ENCODE measurements around the gene HIGD2A. TPM values are rescaled to one million over a fixed set of nuclear protein-coding genes. Genes with fewer than 3 reads are reported as not detected.
A peak's percentile ranks its signal among the peaks of the same experiment; 100 is the strongest.

The HIGD2A gene
- total RNA-seq, 1 experiment from 2014 or later = 98.2 TPM

DNA sequence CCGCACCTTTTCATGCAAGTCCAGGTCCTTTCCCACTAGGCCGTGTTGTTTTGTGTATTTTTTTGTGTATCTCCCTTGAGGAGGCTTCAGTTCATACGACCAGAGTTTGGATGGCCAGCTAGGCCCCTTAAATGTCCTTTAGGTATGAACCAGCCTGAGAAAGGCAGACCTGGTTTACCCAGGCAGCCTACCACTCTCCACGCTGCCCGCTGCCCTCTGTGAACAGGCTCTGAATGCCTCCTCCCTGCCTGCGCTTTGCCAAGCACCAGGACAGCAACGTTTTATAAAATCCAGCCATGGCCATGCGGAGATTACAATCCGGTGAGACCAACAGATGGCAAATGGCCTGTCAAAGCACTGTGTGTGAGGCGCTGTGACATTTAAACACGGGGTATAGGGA is 28.4 kb downstream of the HIGD2A start:
- ATAC-seq (no peak), DNase-seq (ENCODE audit: low spot score) (no peak)
- Mint-ChIP-seq H3K4me1 (peaks cover 6% of the 10 kb centered on the region; the same call in 1 of the 2 replicates), H3K4me3 (peak overlapping the region; percentile 51), H3K27ac (no peak overlapping the region), H3K27me3 (ENCODE audit: low read depth) (peaks cover 45% of the 10 kb centered on the region), H3K9me3 (peaks cover 30% of the 10 kb centered on the region), H3K36me3 (peaks cover 20% of the 10 kb centered on the region)
- no peak for TF ChIP-seq RORB (CRISPR knock-in tag; IDR thresholded peaks at IDR 0.05)
- TF ChIP-seq TEAD1 (CRISPR knock-in tag; IDR thresholded peaks at IDR 0.05) = no peak
- TF ChIP-seq ATF6 (CRISPR knock-in tag; IDR thresholded peaks at IDR 0.05) = no peak
- no peak for TF ChIP-seq ZNF423 (CRISPR knock-in tag; IDR thresholded peaks at IDR 0.05)
- no peak for TF ChIP-seq ZNF416 (CRISPR knock-in tag; IDR thresholded peaks at IDR 0.05)
- TF ChIP-seq, protein P1, sequence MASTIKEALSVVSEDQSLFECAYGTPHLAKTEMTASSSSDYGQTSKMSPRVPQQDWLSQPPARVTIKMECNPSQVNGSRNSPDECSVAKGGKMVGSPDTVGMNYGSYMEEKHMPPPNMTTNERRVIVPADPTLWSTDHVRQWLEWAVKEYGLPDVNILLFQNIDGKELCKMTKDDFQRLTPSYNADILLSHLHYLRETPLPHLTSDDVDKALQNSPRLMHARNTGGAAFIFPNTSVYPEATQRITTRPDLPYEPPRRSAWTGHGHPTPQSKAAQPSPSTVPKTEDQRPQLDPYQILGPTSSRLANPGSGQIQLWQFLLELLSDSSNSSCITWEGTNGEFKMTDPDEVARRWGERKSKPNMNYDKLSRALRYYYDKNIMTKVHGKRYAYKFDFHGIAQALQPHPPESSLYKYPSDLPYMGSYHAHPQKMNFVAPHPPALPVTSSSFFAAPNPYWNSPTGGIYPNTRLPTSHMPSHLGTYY (CRISPR knock-in tag; IDR thresholded peaks at IDR 0.05) = no peak
- POLR2A ChIA-PET = interaction anchor here (0.7 to 1.0 kb wide), 2 partner anchors 31 to 120 kb away, joined by 6 to 8 read pairs; partner anchors contain the start of genes FAF2 and RNF44
- CTCF ChIA-PET = interaction anchor here (0.6 to 3.4 kb wide), 15 partner anchors 11 to 687 kb away, joined by 3 to 45 read pairs (median 5); partner anchors contain the start of genes FAF2, HIGD2A and NOP16

- Mint-ChIP-seq H3K9me3 (peaks cover 43% of the 10 kb centered on the region), H3K4me3 (no peak overlapping the region), H3K27ac (no peak overlapping the region), H3K27me3 (ENCODE audit: low read depth) (peaks cover 51% of the 10 kb centered on the region), H3K4me1 (peaks cover 6% of the 10 kb centered on the region; the same call in 1 of the 2 replicates), H3K36me3 (peaks cover 23% of the 10 kb centered on the region)
- ATAC-seq = no peak
- no peak for DNase-seq (ENCODE audit: low spot score)
- TF ChIP-seq, protein P2, sequence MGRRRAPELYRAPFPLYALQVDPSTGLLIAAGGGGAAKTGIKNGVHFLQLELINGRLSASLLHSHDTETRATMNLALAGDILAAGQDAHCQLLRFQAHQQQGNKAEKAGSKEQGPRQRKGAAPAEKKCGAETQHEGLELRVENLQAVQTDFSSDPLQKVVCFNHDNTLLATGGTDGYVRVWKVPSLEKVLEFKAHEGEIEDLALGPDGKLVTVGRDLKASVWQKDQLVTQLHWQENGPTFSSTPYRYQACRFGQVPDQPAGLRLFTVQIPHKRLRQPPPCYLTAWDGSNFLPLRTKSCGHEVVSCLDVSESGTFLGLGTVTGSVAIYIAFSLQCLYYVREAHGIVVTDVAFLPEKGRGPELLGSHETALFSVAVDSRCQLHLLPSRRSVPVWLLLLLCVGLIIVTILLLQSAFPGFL (CRISPR knock-in tag; IDR thresholded peaks at IDR 0.05; ENCODE audit: borderline replicate concordance) = no peak
- TF ChIP-seq, protein P3, sequence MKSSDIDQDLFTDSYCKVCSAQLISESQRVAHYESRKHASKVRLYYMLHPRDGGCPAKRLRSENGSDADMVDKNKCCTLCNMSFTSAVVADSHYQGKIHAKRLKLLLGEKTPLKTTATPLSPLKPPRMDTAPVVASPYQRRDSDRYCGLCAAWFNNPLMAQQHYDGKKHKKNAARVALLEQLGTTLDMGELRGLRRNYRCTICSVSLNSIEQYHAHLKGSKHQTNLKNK (CRISPR knock-in tag; IDR thresholded peaks at IDR 0.05) = no peak
- TF ChIP-seq CREB1 (CRISPR knock-in tag; IDR thresholded peaks at IDR 0.05) = no peak
- TF ChIP-seq ZBTB21 (CRISPR knock-in tag; IDR thresholded peaks at IDR 0.05; ENCODE audit: borderline replicate concordance) = no peak
- TF ChIP-seq CREM (CRISPR knock-in tag; IDR thresholded peaks at IDR 0.05) = no peak
- TF ChIP-seq RELA (CRISPR knock-in tag; IDR thresholded peaks at IDR 0.05; ENCODE audit: borderline replicate concordance) = no peak
- no peak for TF ChIP-seq GABPB1 (CRISPR knock-in tag; IDR thresholded peaks at IDR 0.05)
- no peak for TF ChIP-seq ZNF138 (CRISPR knock-in tag; conservative IDR thresholded peaks at IDR 0.05)
- TF ChIP-seq MAX (CRISPR knock-in tag; IDR thresholded peaks at IDR 0.05) = no peak
- TF ChIP-seq SP1 (CRISPR knock-in tag; conservative IDR thresholded peaks at IDR 0.05) = no peak
- TF ChIP-seq, protein P1 (CRISPR knock-in tag; IDR thresholded peaks at IDR 0.05) = no peak
- ChIA-PET CTCF (interaction anchor here (0.7 to 3.4 kb wide), 2 partner anchors 30 to 160 kb away, joined by 3 to 45 read pairs; partner anchors contain the start of gene FAF2), POLR2A (no interaction called here)
Observed at GRCh38 chr5:176418251-176418650, 29.7 kb downstream of the HIGD2A start.

GRCh38 chr5:176420086-176420485 is 31.5 kb downstream of the HIGD2A start:
- Mint-ChIP-seq H3K4me3 (no peak overlapping the region), H3K9me3 (peaks cover 51% of the 10 kb centered on the region), H3K27ac (no peak overlapping the region), H3K36me3 (peaks cover 23% of the 10 kb centered on the region), H3K27me3 (ENCODE audit: low read depth) (peaks cover 52% of the 10 kb centered on the region), H3K4me1 (peaks cover 6% of the 10 kb centered on the region; the same call in 1 of the 2 replicates)
- ChIA-PET CTCF (no interaction called here), POLR2A (no interaction called here)
- ATAC-seq (no peak), DNase-seq (ENCODE audit: low spot score) (no peak)
- TF ChIP-seq, protein P4, sequence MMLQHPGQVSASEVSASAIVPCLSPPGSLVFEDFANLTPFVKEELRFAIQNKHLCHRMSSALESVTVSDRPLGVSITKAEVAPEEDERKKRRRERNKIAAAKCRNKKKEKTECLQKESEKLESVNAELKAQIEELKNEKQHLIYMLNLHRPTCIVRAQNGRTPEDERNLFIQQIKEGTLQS (CRISPR knock-in tag; conservative IDR thresholded peaks at IDR 0.05) = no peak
- TF ChIP-seq CREB1 (CRISPR knock-in tag; IDR thresholded peaks at IDR 0.05) = no peak
- no peak for TF ChIP-seq MXD4 (CRISPR knock-in tag; IDR thresholded peaks at IDR 0.05; ENCODE audit: borderline replicate concordance)

All from WTC11 (cell line).